B cell (primary cell): ENCODE measurements around the gene LIPE. TPM values are rescaled to one million over a fixed set of nuclear protein-coding genes. Genes with fewer than 3 reads are reported as not detected.

Source experiments
- ATAC-seq: fragments of 200-7000 bp; cut with Tn5 transposase; one replicate; pipeline ENCODE4 v1.10.0; 2021; ENCODE audit warnings: low read depth, mild to moderate bottlenecking, moderate number of reproducible peaks, moderate library complexity
- CTCF ChIA-PET: fragments of 350-600 bp; sonication (Branson Sonifier 250); formaldehyde crosslinking; loops from one replicate; lab custom pipeline; 2021; ENCODE audit warnings: antibody characterized with exemption, inconsistent platforms; lab: Charles Lee
- POLR2A ChIA-PET: fragments of 350-600 bp; sonication (Branson Sonifier 250); formaldehyde crosslinking; loops from one replicate; lab custom pipeline; 2021; ENCODE audit warnings: antibody characterized with exemption; lab: Charles Lee
- DNase-seq: peaks from one replicate; pipeline ENCODE4 v3.0.0; 2013
- H2AFZ ChIP-seq: 2 replicates; pipeline ENCODE4 v1.6.1; 2012; ENCODE audit warnings: mild to moderate bottlenecking, low read depth, low read length; ENCODE audit not compliant: insufficient read depth, poor library complexity, severe bottlenecking
- H3K27ac ChIP-seq, 2 donors: 1 replicate in 1 of 2; 2 replicates in 1 of 2; pipeline ENCODE4 v1.5.1; 2012 to 2013; ENCODE audit warnings: low read length in 2 of 2, mild to moderate bottlenecking in 2 of 2, moderate library complexity in 1 of 2
- H3K27me3 ChIP-seq, 4 experiments: fragments of 200-600 bp in 1 of 4; sonication (generic) in 1 of 4; replicated peaks in 1 of 4; 1 replicate in 2 of 4; 2 replicates in 2 of 4; pipeline versions ENCODE4 v1.6.1 to v1.7.0; 2013 to 2016; ENCODE audit warnings: low read length in 3 of 4, mild to moderate bottlenecking in 2 of 4, mixed read lengths in 1 of 4, moderate library complexity in 1 of 4; ENCODE audit not compliant: insufficient read depth in 4 of 4, control insufficient read depth in 3 of 4; ENCODE audit errors: control extremely low read depth in 1 of 4
- H3K36me3 ChIP-seq, 2 experiments: replicated peaks in 1 of 2; 1 replicate in 1 of 2; 2 replicates in 1 of 2; pipeline versions ENCODE4 v1.6.1 to v1.7.1; 2013; ENCODE audit warnings: low read length in 1 of 2; ENCODE audit not compliant: insufficient read depth in 2 of 2, control insufficient read depth in 1 of 2; ENCODE audit errors: control extremely low read depth in 1 of 2, extremely low read depth in 1 of 2
- H3K4me1 ChIP-seq, 2 donors: fragments of 200-600 bp in 1 of 2; sonication (generic) in 1 of 2; 1 replicate in 1 of 2; 2 replicates in 1 of 2; pipeline versions ENCODE4 v1.5.1 to v1.6.1; 2013 to 2017; ENCODE audit warnings: low read length in 2 of 2; ENCODE audit not compliant: control insufficient read depth in 2 of 2, insufficient read depth in 2 of 2
- H3K4me2 ChIP-seq: replicated peaks from 2 replicates; pipeline ENCODE3; 2012; ENCODE audit warnings: mild to moderate bottlenecking, low read depth, low read length; ENCODE audit not compliant: poor library complexity, severe bottlenecking
- H3K4me3 ChIP-seq, 5 experiments: fragments of 200-600 bp in 1 of 5; sonication (generic) in 1 of 5; 1 replicate in 3 of 5; 2 replicates in 2 of 5; pipeline versions ENCODE4 v1.5.1 to v1.7.0; 2011 to 2016; ENCODE audit warnings: low read length in 4 of 5, mild to moderate bottlenecking in 4 of 5, low read depth in 2 of 5, control low read depth in 1 of 5, moderate library complexity in 1 of 5; ENCODE audit not compliant: insufficient read depth in 1 of 5; ENCODE audit errors: control extremely low read depth in 1 of 5, extremely low read depth in 1 of 5
- H3K79me2 ChIP-seq: fragments of 200-600 bp; sonication (generic); one replicate; pipeline ENCODE4 v1.6.0; 2016; ENCODE audit warnings: low read length; ENCODE audit not compliant: control insufficient read depth, insufficient read depth
- H3K9ac ChIP-seq: fragments of 200-600 bp; sonication (generic); 2 replicates; pipeline ENCODE4 v1.6.1; 2017; ENCODE audit warnings: mild to moderate bottlenecking, low read length, moderate library complexity
- H3K9me3 ChIP-seq, 3 donors: one replicate each; pipeline versions ENCODE4 v1.6.1 to v1.7.1; 2013; ENCODE audit warnings: low read length in 2 of 3; ENCODE audit not compliant: control insufficient read depth in 2 of 3, insufficient read depth in 1 of 3; ENCODE audit errors: control extremely low read depth in 1 of 3
- H4K20me1 ChIP-seq: 2 replicates; pipeline ENCODE4 v1.6.0; 2012; ENCODE audit warnings: mild to moderate bottlenecking, low read length; ENCODE audit not compliant: insufficient read depth, control insufficient read depth, poor library complexity, severe bottlenecking
- H3K27ac Mint-ChIP-seq: one replicate; pipeline ENCODE4 v1.8.0; 2021; ENCODE audit warnings: mixed read lengths
- H3K27me3 Mint-ChIP-seq: one replicate; pipeline ENCODE4 v1.8.0; 2021; ENCODE audit warnings: mixed read lengths
- H3K4me1 Mint-ChIP-seq: one replicate; pipeline ENCODE4 v1.8.0; 2021; ENCODE audit warnings: mixed read lengths
- H3K4me3 Mint-ChIP-seq: one replicate; pipeline ENCODE4 v1.8.0; 2021; ENCODE audit warnings: mixed read lengths
- H3K9me3 Mint-ChIP-seq: one replicate; pipeline ENCODE4 v1.8.0; 2022; ENCODE audit warnings: mixed read lengths; ENCODE audit not compliant: insufficient read depth
- EZH2 ChIP-seq: IDR thresholded peaks from 2 replicates; pipeline ENCODE4 v1.6.1; 2012; ENCODE audit warnings: borderline replicate concordance, low read depth, mild to moderate bottlenecking, moderate library complexity, low read length; ENCODE audit not compliant: insufficient read depth, poor library complexity, severe bottlenecking
- WGBS: methylation state at CpG from one replicate; pipeline ENCODE4 v1.1.5; 2013; ENCODE audit warnings: missing lambda C conversion rate; ENCODE audit not compliant: insufficient coverage; 5-methylcytosine and 5-hydroxymethylcytosine counted together
- intact Hi-C: fragments of 100-400 bp; cut with micrococcal nuclease; formaldehyde crosslinking; loops from one replicate; pipeline ENCODE4 v1.10.0; 2022
- polyA plus RNA-seq: library from polyadenylated mRNA; depleted of rRNA; stranded (reverse); fragments of >200 nt; gene quantifications from 2 replicates; pipeline ENCODE4 v1.2.3, GENCODE V29; 2012
- total RNA-seq, 2 donors: library from RNA; stranded (reverse); fragments of 120-200 nt in 1 of 2; gene quantifications; 1 replicate in 1 of 2; 2 replicates in 1 of 2; pipeline versions ENCODE4 v1.2.3 to v1.2.4, GENCODE V29; 2013 to 2022
- TF ChIP-seq, protein P1 (sequence below): fragments of 200-600 bp; IDR thresholded peaks from one replicate; pipeline ENCODE4 v1.8.0; 2022; ENCODE audit warnings: antibody characterized with exemption, mild to moderate bottlenecking

Gene LIPE
- total and polyA plus RNA-seq, 2 donors (not counting 1 experiment from before 2014, with no cell fraction given): 46.9 to 49.4 TPM

DNA sequence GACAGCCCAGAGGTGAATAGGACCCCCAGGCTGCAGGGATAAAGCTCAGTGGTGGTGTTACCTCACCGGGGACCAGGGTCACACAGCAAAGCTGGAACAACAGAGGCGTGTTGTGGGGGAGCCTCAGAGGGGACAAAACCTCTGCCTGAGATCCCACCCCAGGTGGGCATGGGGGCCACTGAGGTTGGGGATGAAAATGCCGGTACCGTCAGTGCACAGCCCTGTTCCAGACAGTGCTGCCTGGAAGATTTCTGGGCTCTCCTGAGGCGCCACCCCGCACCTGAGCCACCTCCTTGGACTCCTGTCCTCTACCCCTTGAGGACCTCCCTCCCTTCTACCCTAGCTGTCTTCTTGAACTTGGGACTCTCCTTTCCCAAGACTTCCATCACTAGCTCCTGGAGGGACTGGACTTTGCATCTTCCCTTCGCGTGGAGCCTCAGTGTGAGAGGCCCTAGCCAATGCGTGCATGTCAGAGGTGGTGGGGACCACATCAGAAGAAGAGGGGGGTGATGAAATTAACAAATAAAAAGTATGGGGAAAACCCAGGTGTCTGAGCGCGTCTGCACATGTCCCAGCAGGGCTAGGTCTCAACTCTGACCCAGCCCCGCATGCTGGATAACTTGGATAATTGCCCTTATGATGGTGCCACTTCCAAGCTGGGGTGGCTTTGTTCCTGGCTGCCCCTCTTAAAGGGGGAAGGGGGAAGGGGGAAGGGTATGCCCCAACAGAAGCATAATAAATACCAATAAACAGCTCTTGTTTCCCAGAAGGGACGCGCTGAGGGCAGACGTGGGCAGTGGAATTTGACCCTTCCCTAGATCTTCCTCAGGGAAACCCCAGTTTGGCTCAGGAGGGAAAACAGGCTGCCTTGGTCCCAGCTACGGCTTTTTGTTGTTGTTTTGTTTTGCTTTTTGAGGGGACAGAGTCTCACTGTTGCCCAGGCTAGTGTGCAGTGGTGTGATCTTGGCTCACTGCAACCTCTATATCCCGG, 48.7 kb downstream of the LIPE start:
- H3K79me2 ChIP-seq: no peaks in the 10 kb centered on the region
- POLR2A ChIA-PET: no interaction called here
- no peaks in the 10 kb centered on the region for H4K20me1 ChIP-seq
- H3K9ac ChIP-seq: no peak overlapping the region
- no peak overlapping the region for H3K27ac ChIP-seq
- H3K4me3 Mint-ChIP-seq: no peak overlapping the region
- peaks cover 12% of the 10 kb centered on the region for H3K27me3 Mint-ChIP-seq
- H3K9me3 ChIP-seq: no peaks in the 10 kb centered on the region
- 89% methylated on average over 12 of the region's 17 CpGs for WGBS
- no peaks in the 10 kb centered on the region for H3K9me3 Mint-ChIP-seq
- H3K4me1 Mint-ChIP-seq: no peaks in the 10 kb centered on the region
- H3K4me3 ChIP-seq: no peak overlapping the region
- H3K27me3 ChIP-seq: peaks cover 0 to 6% (median 0%) of the 10 kb centered on the region in 4 experiments
- H2AFZ ChIP-seq: no peak overlapping the region
- CTCF ChIA-PET: interaction anchor here (0.6 to 1.2 kb wide), 2 partner anchors 13 to 62 kb away, joined by 3 read pairs; no protein-coding TSS in a partner anchor
- no peak for TF ChIP-seq EZH2
- TF ChIP-seq, protein P1, sequence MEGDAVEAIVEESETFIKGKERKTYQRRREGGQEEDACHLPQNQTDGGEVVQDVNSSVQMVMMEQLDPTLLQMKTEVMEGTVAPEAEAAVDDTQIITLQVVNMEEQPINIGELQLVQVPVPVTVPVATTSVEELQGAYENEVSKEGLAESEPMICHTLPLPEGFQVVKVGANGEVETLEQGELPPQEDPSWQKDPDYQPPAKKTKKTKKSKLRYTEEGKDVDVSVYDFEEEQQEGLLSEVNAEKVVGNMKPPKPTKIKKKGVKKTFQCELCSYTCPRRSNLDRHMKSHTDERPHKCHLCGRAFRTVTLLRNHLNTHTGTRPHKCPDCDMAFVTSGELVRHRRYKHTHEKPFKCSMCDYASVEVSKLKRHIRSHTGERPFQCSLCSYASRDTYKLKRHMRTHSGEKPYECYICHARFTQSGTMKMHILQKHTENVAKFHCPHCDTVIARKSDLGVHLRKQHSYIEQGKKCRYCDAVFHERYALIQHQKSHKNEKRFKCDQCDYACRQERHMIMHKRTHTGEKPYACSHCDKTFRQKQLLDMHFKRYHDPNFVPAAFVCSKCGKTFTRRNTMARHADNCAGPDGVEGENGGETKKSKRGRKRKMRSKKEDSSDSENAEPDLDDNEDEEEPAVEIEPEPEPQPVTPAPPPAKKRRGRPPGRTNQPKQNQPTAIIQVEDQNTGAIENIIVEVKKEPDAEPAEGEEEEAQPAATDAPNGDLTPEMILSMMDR: no peak
- DNase-seq: no peak
- no peak overlapping the region for H3K27ac Mint-ChIP-seq
- intact Hi-C loops: no loop called here
- no peak for ATAC-seq
- no peak overlapping the region for H3K4me2 ChIP-seq
- H3K4me1 ChIP-seq: no peaks in the 10 kb centered on the region
- peaks cover 0 to 2% of the 10 kb centered on the region in 2 experiments for H3K36me3 ChIP-seq

DNA sequence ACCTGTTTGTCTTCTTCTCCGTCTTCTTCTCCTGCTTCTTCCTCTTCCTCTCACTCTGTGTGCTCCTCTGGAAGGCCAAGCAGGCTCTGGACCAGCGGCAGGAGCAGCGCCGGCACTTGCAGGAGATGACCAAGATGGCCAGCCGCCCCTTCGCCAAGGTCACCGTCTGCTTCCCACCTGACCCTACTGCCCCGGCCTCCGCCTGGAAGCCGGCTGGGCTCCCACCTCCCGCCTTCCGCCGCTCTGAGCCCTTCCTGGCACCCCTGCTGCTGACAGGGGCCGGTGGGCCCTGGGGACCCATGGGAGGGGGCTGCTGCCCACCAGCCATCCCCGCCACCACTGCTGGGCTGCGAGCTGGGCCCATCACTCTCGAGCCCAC, 51.0 kb downstream of the LIPE start:
- Mint-ChIP-seq H3K4me3 (no peak overlapping the region), H3K4me1 (peaks cover 12% of the 10 kb centered on the region), H3K27ac (no peak overlapping the region), H3K9me3 (no peaks in the 10 kb centered on the region), H3K27me3 (no peaks in the 10 kb centered on the region)
- H4K20me1 ChIP-seq: no peaks in the 10 kb centered on the region
- no peaks in the 10 kb centered on the region for H3K79me2 ChIP-seq
- TF ChIP-seq, protein P1: no peak
- no peak for TF ChIP-seq EZH2
- H3K4me3 ChIP-seq: no peak overlapping the region
- WGBS: 98% methylated on average over 17 of the region's 17 CpGs
- H3K9me3 ChIP-seq: no peaks in the 10 kb centered on the region
- no peak overlapping the region for H3K4me2 ChIP-seq
- H3K9ac ChIP-seq: no peak overlapping the region
- ChIA-PET CTCF (interaction anchor here (0.9 kb wide), 1 partner anchor 11 kb away, joined by 3 read pairs; no protein-coding TSS in a partner anchor), POLR2A (no interaction called here)
- no peaks in the 10 kb centered on the region for H3K27me3 ChIP-seq
- ATAC-seq (no peak), DNase-seq (no peak)
- H3K4me1 ChIP-seq: peaks cover 8 to 12% of the 10 kb centered on the region in 2 donors
- H3K27ac ChIP-seq: no peak overlapping the region
- no peak overlapping the region for H2AFZ ChIP-seq
- H3K36me3 ChIP-seq: peaks cover 0 to 2% of the 10 kb centered on the region in 2 experiments
- intact Hi-C loops: no loop called here
